ENCODE results near the gene FASTK. TPM values are rescaled to one million over a fixed set of nuclear protein-coding genes. Genes with fewer than 3 reads are reported as not detected.

FASTK gene
- total and polyA plus RNA-seq, 4 donors: 45.6 to 216 (median 57.5) TPM

DNA sequence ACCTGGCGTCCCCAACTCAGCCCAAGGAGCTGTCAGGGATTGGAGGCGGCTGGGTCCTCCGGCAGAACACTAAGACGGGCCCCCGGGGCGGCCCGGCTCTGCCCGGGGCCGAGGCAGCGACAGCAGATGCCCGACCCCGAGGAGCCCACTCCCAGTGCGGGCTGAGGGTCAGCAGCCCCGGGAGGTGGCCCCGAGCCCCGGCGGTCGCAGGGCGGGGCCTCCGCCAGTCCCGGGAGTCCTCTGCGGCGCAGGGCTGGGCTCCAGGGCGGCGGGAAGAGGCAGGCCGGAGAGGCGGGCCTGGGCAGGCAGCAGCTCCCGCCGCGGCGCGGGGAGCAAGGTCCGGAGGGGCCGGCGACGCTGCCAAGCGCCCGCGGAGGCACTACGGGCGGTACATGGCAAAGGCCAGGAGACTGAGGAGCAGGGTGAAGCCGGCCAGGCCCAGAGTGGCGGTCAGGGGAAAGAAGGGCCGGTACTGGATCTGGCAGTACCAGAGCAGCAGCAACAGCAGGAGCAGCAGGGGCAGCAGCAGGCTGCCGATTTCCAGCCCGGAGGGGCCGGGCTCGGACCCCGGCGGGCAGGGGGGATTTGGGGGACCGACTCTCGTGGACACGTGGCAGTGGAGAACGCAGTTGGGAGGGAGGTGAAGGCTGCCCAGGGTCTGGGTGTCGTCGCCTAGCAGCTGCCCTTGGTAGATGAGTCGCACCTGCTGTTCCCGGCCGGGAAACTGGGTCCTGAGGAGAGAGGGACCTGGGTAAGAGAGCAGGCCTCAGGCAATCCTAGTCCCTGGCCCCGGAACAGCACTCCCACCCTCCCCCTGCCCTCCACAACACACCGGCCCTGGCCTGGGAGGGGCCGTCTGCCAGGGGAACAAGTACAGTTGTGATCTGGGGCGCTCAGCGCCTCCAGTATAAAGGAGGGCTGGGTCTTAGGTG is 827 bp upstream of the FASTK start:
- Histone ChIP-seq H3K4me3 (ENCODE audit: low read length in 2 of 2) (peak overlapping the region; percentile 23 to 36), H3K27ac (ENCODE audit: low read depth in 1 of 2, low read length in 2 of 2) (peak overlapping the region; percentile 20 to 81), H3K4me1 (ENCODE audit: control insufficient read depth in 1 of 2, insufficient read depth in 2 of 2, low read length in 2 of 2) (peaks cover 0 to 3% of the 10 kb centered on the region in 2 donors), H3K36me3 (ENCODE audit: control insufficient read depth in 1 of 2, insufficient read depth in 2 of 2, low read length in 1 of 2) (no peaks in the 10 kb centered on the region), H3K9me3 (ENCODE audit: control insufficient read depth, low read length) (no peaks in the 10 kb centered on the region), H3K27me3 (ENCODE audit: control insufficient read depth in 1 of 2, insufficient read depth in 2 of 2, low read length in 1 of 2) (no peaks in the 10 kb centered on the region)
- ATAC-seq (ENCODE audit: low FRiP score) (peak; percentile 10), DNase-seq (peak in 1 of 2 donors; percentile 85)
- 10 to 12% methylated on average over 60 to 64 of the region's 64 CpGs for WGBS, 2 donors
- intact Hi-C loops (cut with DNase I): loop anchor here in 1 of 2 donors (2.0 to 5.0 kb wide), 2 partner anchors 53 to 166 kb away; partner anchors contain the start of genes ABCB8 and SMARCD3

DNA sequence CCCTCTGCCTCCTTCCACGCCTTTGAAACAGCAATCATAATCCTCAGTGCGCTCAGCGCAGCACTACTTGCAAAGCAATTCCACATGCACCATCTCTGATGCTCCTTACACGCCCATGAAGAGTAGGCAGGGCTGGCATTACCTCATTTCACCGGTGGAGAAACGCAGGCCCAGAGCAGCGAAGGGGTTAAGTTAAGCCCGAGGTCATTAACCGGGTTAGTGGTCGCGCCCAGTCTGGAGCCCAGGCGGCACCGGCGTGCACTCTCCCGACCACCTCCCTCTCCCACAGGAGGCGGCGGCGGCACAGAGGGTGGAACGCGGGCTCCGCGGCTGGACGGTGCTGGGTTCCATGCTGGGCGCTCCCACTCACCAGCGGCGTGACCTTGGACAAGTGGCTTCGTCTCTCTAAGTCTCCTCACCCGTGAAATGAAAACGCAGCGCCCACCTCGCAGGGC is 515 bp downstream of the FASTK start:
- no peaks in the 10 kb centered on the region for H3K9me3 ChIP-seq (ENCODE audit: control insufficient read depth, low read length)
- H3K36me3 ChIP-seq (ENCODE audit: control insufficient read depth in 1 of 2, insufficient read depth in 2 of 2, low read length in 1 of 2): no peaks in the 10 kb centered on the region
- WGBS, 2 donors: 0 to 1% methylated on average over 31 of the region's 31 CpGs
- H3K4me3 ChIP-seq (ENCODE audit: low read length in 2 of 2): peak overlapping the region; percentile 19 to 71
- no peaks in the 10 kb centered on the region for H3K27me3 ChIP-seq (ENCODE audit: control insufficient read depth in 1 of 2, insufficient read depth in 2 of 2, low read length in 1 of 2)
- intact Hi-C loops (cut with DNase I): loop anchor here in 1 of 2 donors (1.0 to 5.0 kb wide), 2 partner anchors 19 to 167 kb away; partner anchors contain the start of gene SMARCD3
- peak in 1 of 2 donors; percentile 78 for DNase-seq
- H3K4me1 ChIP-seq (ENCODE audit: control insufficient read depth in 1 of 2, insufficient read depth in 2 of 2, low read length in 2 of 2): peaks cover 0 to 3% of the 10 kb centered on the region in 2 donors
- H3K27ac ChIP-seq (ENCODE audit: low read depth in 1 of 2, low read length in 2 of 2): peak overlapping the region in 1 of 2 donors; percentile 6
- ATAC-seq (ENCODE audit: low FRiP score): peak; percentile 1

GRCh38 chr7:151079199-151079910 is 1.3 kb downstream of the FASTK start:
- H3K4me1 ChIP-seq (ENCODE audit: control insufficient read depth in 1 of 2, insufficient read depth in 2 of 2, low read length in 2 of 2): peaks cover 0 to 3% of the 10 kb centered on the region in 2 donors
- H3K4me3 ChIP-seq (ENCODE audit: low read length in 2 of 2): no peak overlapping the region
- no peaks in the 10 kb centered on the region for H3K9me3 ChIP-seq (ENCODE audit: control insufficient read depth, low read length)
- H3K27me3 ChIP-seq (ENCODE audit: control insufficient read depth in 1 of 2, insufficient read depth in 2 of 2, low read length in 1 of 2): no peaks in the 10 kb centered on the region
- intact Hi-C loops (cut with DNase I): no loop called here
- DNase-seq: no peak
- no peak for ATAC-seq (ENCODE audit: low FRiP score)
- 71 to 72% methylated on average over 24 to 27 of the region's 27 CpGs for WGBS, 2 donors
- H3K27ac ChIP-seq (ENCODE audit: low read depth in 1 of 2, low read length in 2 of 2): no peak overlapping the region
- no peaks in the 10 kb centered on the region for H3K36me3 ChIP-seq (ENCODE audit: control insufficient read depth in 1 of 2, insufficient read depth in 2 of 2, low read length in 1 of 2)

GRCh38 chr7:151078233-151079040 is 2.2 kb downstream of the FASTK start:
- no peak overlapping the region for H3K27ac ChIP-seq (ENCODE audit: low read depth in 1 of 2, low read length in 2 of 2)
- intact Hi-C loops (cut with DNase I): no loop called here
- H3K36me3 ChIP-seq (ENCODE audit: control insufficient read depth in 1 of 2, insufficient read depth in 2 of 2, low read length in 1 of 2): peaks cover 0 to 2% of the 10 kb centered on the region in 2 donors
- ATAC-seq (ENCODE audit: low FRiP score) (no peak), DNase-seq (no peak)
- 38 to 40% methylated on average over 22 of the region's 22 CpGs for WGBS, 2 donors
- peaks cover 0 to 3% of the 10 kb centered on the region in 2 donors for H3K4me1 ChIP-seq (ENCODE audit: control insufficient read depth in 1 of 2, insufficient read depth in 2 of 2, low read length in 2 of 2)
- no peaks in the 10 kb centered on the region for H3K9me3 ChIP-seq (ENCODE audit: control insufficient read depth, low read length)
- no peak overlapping the region for H3K4me3 ChIP-seq (ENCODE audit: low read length in 2 of 2)
- no peaks in the 10 kb centered on the region for H3K27me3 ChIP-seq (ENCODE audit: control insufficient read depth in 1 of 2, insufficient read depth in 2 of 2, low read length in 1 of 2)

- Histone ChIP-seq H3K27me3 (ENCODE audit: control insufficient read depth in 1 of 2, insufficient read depth in 2 of 2, low read length in 1 of 2) (no peaks in the 10 kb centered on the region), H3K9me3 (ENCODE audit: control insufficient read depth, low read length) (no peaks in the 10 kb centered on the region), H3K27ac (ENCODE audit: low read depth in 1 of 2, low read length in 2 of 2) (no peak overlapping the region), H3K36me3 (ENCODE audit: control insufficient read depth in 1 of 2, insufficient read depth in 2 of 2, low read length in 1 of 2) (peaks cover 0 to 2% of the 10 kb centered on the region in 2 donors), H3K4me3 (ENCODE audit: low read length in 2 of 2) (no peak overlapping the region), H3K4me1 (ENCODE audit: control insufficient read depth in 1 of 2, insufficient read depth in 2 of 2, low read length in 2 of 2) (peaks cover 0 to 3% of the 10 kb centered on the region in 2 donors)
- intact Hi-C loops (cut with DNase I): no loop called here
- WGBS, 2 donors: 31 to 43% methylated on average over 10 of the region's 10 CpGs
- no peak for ATAC-seq (ENCODE audit: low FRiP score)
- DNase-seq: no peak
These were observed 2.8 kb downstream of the FASTK start for GRCh38 chr7:151077705-151078232.

- Histone ChIP-seq H3K9me3 (ENCODE audit: control insufficient read depth, low read length) (no peaks in the 10 kb centered on the region), H3K36me3 (ENCODE audit: control insufficient read depth in 1 of 2, insufficient read depth in 2 of 2, low read length in 1 of 2) (peaks cover 0 to 2% of the 10 kb centered on the region in 2 donors), H3K27me3 (ENCODE audit: control insufficient read depth in 1 of 2, insufficient read depth in 2 of 2, low read length in 1 of 2) (no peaks in the 10 kb centered on the region), H3K4me3 (ENCODE audit: low read length in 2 of 2) (no peak overlapping the region), H3K27ac (ENCODE audit: low read depth in 1 of 2, low read length in 2 of 2) (no peak overlapping the region), H3K4me1 (ENCODE audit: control insufficient read depth in 1 of 2, insufficient read depth in 2 of 2, low read length in 2 of 2) (no peaks in the 10 kb centered on the region)
- ATAC-seq (ENCODE audit: low FRiP score) (no peak), DNase-seq (no peak)
- 68 to 71% methylated on average over 27 to 33 of the region's 33 CpGs for WGBS, 2 donors
- intact Hi-C loops (cut with DNase I): no loop called here
These were observed 3.5 kb downstream of the FASTK start for GRCh38 chr7:151076863-151077704.

DNA sequence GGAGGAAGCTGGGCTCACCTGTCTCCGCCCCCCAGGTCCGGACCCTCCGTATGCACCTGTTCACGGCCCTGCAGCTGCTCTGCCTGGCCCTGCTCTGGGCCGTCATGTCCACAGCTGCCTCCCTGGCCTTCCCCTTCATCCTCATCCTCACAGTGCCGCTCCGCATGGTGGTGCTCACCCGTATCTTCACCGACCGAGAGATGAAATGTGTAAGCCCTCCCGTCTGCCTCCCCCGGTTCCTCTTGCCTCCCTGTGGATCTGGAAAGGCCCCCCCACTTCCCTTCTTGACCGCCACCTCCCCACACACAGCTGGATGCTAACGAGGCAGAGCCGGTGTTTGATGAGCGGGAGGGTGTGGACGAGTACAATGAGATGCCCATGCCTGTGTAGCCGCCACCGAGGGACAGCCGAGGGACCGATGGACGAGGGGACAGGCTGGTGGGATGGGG is 4.6 kb downstream of the FASTK start:
- intact Hi-C loops (cut with DNase I): no loop called here
- no peak for DNase-seq
- 78 to 82% methylated on average over 22 of the region's 22 CpGs for WGBS, 2 donors
- Histone ChIP-seq H3K4me3 (ENCODE audit: low read length in 2 of 2) (no peak overlapping the region), H3K4me1 (ENCODE audit: control insufficient read depth in 1 of 2, insufficient read depth in 2 of 2, low read length in 2 of 2) (no peaks in the 10 kb centered on the region), H3K27ac (ENCODE audit: low read depth in 1 of 2, low read length in 2 of 2) (no peak overlapping the region), H3K36me3 (ENCODE audit: control insufficient read depth in 1 of 2, insufficient read depth in 2 of 2, low read length in 1 of 2) (peaks cover 0 to 2% of the 10 kb centered on the region in 2 donors), H3K9me3 (ENCODE audit: control insufficient read depth, low read length) (no peaks in the 10 kb centered on the region), H3K27me3 (ENCODE audit: control insufficient read depth in 1 of 2, insufficient read depth in 2 of 2, low read length in 1 of 2) (no peaks in the 10 kb centered on the region)
- no peak for ATAC-seq (ENCODE audit: low FRiP score)
